IPS-20b (cell line): Measurements from ENCODE around the gene ASB2.

Experiments used
- H3K27ac ChIP-seq: one replicate; pipeline ENCODE4 v1.5.1; 2013; ENCODE audit warnings: low read length
- H3K27me3 ChIP-seq: 2 replicates; pipeline ENCODE4 v1.6.1; 2013; ENCODE audit warnings: mild to moderate bottlenecking, low read length, inconsistent platforms; ENCODE audit not compliant: insufficient read depth
- H3K36me3 ChIP-seq: 2 replicates; pipeline ENCODE4 v1.6.1; 2013; ENCODE audit warnings: low read depth, mild to moderate bottlenecking, inconsistent platforms, low read length, moderate library complexity; ENCODE audit not compliant: insufficient read depth
- H3K4me1 ChIP-seq: 2 replicates; pipeline ENCODE4 v1.6.1; 2013; ENCODE audit warnings: mild to moderate bottlenecking, control low read depth, inconsistent platforms, low read length, moderate library complexity; ENCODE audit not compliant: insufficient read depth
- H3K4me3 ChIP-seq: 2 replicates; pipeline ENCODE4 v1.5.1; 2013; ENCODE audit warnings: mild to moderate bottlenecking, low read length, inconsistent platforms
- H3K9ac ChIP-seq: 2 replicates; pipeline ENCODE4 v1.6.1; 2013; ENCODE audit warnings: low read depth, mild to moderate bottlenecking, inconsistent platforms, low read length, moderate library complexity
- H3K9me3 ChIP-seq: 2 replicates; pipeline ENCODE4 v1.6.1; 2013; ENCODE audit warnings: mild to moderate bottlenecking, low read depth, low read length, inconsistent platforms; ENCODE audit not compliant: insufficient read depth

Gene ASB2

GRCh38 chr14:93998871-93999403 is 22.6 kb upstream of the ASB2 start:
- peaks cover 7% of the 10 kb centered on the region for H3K27me3 ChIP-seq
- H3K4me3 ChIP-seq: no peak overlapping the region
- no peak overlapping the region for H3K9ac ChIP-seq
- H3K4me1 ChIP-seq: peaks cover 3% of the 10 kb centered on the region; the same call in 1 of the 2 replicates
- H3K27ac ChIP-seq: no peak overlapping the region
- H3K36me3 ChIP-seq: no peaks in the 10 kb centered on the region
- no peaks in the 10 kb centered on the region for H3K9me3 ChIP-seq

GRCh38 chr14:93997916-93998870 is 21.8 kb upstream of the ASB2 start:
- Histone ChIP-seq H3K9ac (no peak overlapping the region), H3K27me3 (peaks cover 7% of the 10 kb centered on the region), H3K9me3 (no peaks in the 10 kb centered on the region), H3K27ac (no peak overlapping the region), H3K4me1 (peaks cover 3% of the 10 kb centered on the region; the same call in 1 of the 2 replicates), H3K36me3 (no peaks in the 10 kb centered on the region), H3K4me3 (no peak overlapping the region)

- Histone ChIP-seq H3K9me3 (no peaks in the 10 kb centered on the region), H3K4me1 (peaks cover 3% of the 10 kb centered on the region; the same call in 1 of the 2 replicates), H3K36me3 (no peaks in the 10 kb centered on the region), H3K27me3 (peaks cover 7% of the 10 kb centered on the region), H3K4me3 (no peak within 1 kb of the TSS), H3K27ac (no peak within 1 kb of the TSS), H3K9ac (no peak within 1 kb of the TSS)
Measured at GRCh38 chr14:93997082-93997481, 20.7 kb upstream of the ASB2 start, which contains the start of gene CCDC197. CCDC197 (plus strand) TSS chr14:93997301; CDS start chr14:93998132, 831 bp downstream.

GRCh38 chr14:93996130-93996695 is 19.8 kb upstream of the ASB2 start:
- Histone ChIP-seq H3K4me3 (no peak overlapping the region), H3K27ac (no peak overlapping the region), H3K4me1 (peaks cover 3% of the 10 kb centered on the region; the same call in 1 of the 2 replicates), H3K36me3 (no peaks in the 10 kb centered on the region), H3K9ac (no peak overlapping the region), H3K27me3 (peaks cover 3% of the 10 kb centered on the region), H3K9me3 (no peaks in the 10 kb centered on the region)

- H3K4me3 ChIP-seq: no peak overlapping the region
- H3K9me3 ChIP-seq: no peaks in the 10 kb centered on the region
- no peaks in the 10 kb centered on the region for H3K27me3 ChIP-seq
- no peak overlapping the region for H3K27ac ChIP-seq
- no peak overlapping the region for H3K9ac ChIP-seq
- H3K4me1 ChIP-seq: peaks cover 3% of the 10 kb centered on the region; the same call in 1 of the 2 replicates
- H3K36me3 ChIP-seq: no peaks in the 10 kb centered on the region
Measured at GRCh38 chr14:93994919-93995682, 18.7 kb upstream of the ASB2 start.

- no peak overlapping the region for H3K4me3 ChIP-seq
- no peak overlapping the region for H3K9ac ChIP-seq
- H3K27ac ChIP-seq: no peak overlapping the region
- no peaks in the 10 kb centered on the region for H3K27me3 ChIP-seq
- peaks cover 3% of the 10 kb centered on the region; the same call in 1 of the 2 replicates for H3K4me1 ChIP-seq
- no peaks in the 10 kb centered on the region for H3K36me3 ChIP-seq
- no peaks in the 10 kb centered on the region for H3K9me3 ChIP-seq
Measured at GRCh38 chr14:93993382-93993781, 17.0 kb upstream of the ASB2 start.

- H3K4me3 ChIP-seq: no peak overlapping the region
- H3K9me3 ChIP-seq: no peaks in the 10 kb centered on the region
- no peaks in the 10 kb centered on the region for H3K36me3 ChIP-seq
- peaks cover 3% of the 10 kb centered on the region; the same call in 1 of the 2 replicates for H3K4me1 ChIP-seq
- H3K27me3 ChIP-seq: no peaks in the 10 kb centered on the region
- no peak overlapping the region for H3K27ac ChIP-seq
- H3K9ac ChIP-seq: no peak overlapping the region
Measured at GRCh38 chr14:93991649-93992048, 15.3 kb upstream of the ASB2 start.

GRCh38 chr14:93991212-93991611 is 14.8 kb upstream of the ASB2 start:
- no peak overlapping the region for H3K27ac ChIP-seq
- peaks cover 3% of the 10 kb centered on the region; the same call in 1 of the 2 replicates for H3K4me1 ChIP-seq
- no peaks in the 10 kb centered on the region for H3K36me3 ChIP-seq
- H3K9ac ChIP-seq: no peak overlapping the region
- no peaks in the 10 kb centered on the region for H3K9me3 ChIP-seq
- no peak overlapping the region for H3K4me3 ChIP-seq
- no peaks in the 10 kb centered on the region for H3K27me3 ChIP-seq

GRCh38 chr14:93989939-93990338 is 13.6 kb upstream of the ASB2 start:
- Histone ChIP-seq H3K9ac (no peak overlapping the region), H3K36me3 (no peaks in the 10 kb centered on the region), H3K4me3 (no peak overlapping the region), H3K27ac (no peak overlapping the region), H3K4me1 (no peaks in the 10 kb centered on the region; the same call in 1 of the 2 replicates), H3K27me3 (no peaks in the 10 kb centered on the region), H3K9me3 (no peaks in the 10 kb centered on the region)

GRCh38 chr14:93987815-93988476 is 11.6 kb upstream of the ASB2 start:
- Histone ChIP-seq H3K36me3 (no peaks in the 10 kb centered on the region), H3K9ac (no peak overlapping the region), H3K4me1 (peaks cover 4% of the 10 kb centered on the region; the same call in 1 of the 2 replicates), H3K9me3 (no peaks in the 10 kb centered on the region), H3K4me3 (no peak overlapping the region), H3K27ac (no peak overlapping the region), H3K27me3 (no peaks in the 10 kb centered on the region)

- Histone ChIP-seq H3K9ac (no peak overlapping the region), H3K27ac (no peak overlapping the region), H3K9me3 (no peaks in the 10 kb centered on the region), H3K27me3 (no peaks in the 10 kb centered on the region), H3K4me3 (no peak overlapping the region), H3K36me3 (no peaks in the 10 kb centered on the region), H3K4me1 (peaks cover 4% of the 10 kb centered on the region; the same call in 1 of the 2 replicates)
Measured at GRCh38 chr14:93987376-93987775, 11.0 kb upstream of the ASB2 start.
